ENCODE results near the gene CTAG1A. TPM values are rescaled to one million over a fixed set of nuclear protein-coding genes. Genes with fewer than 3 reads are reported as not detected.
"Not testable (repeated sequence)": the region's sequence is repeated elsewhere in the genome, so short reads cannot be mapped to it uniquely, and the experiment has no call there.

The CTAG1A gene
- total RNA-seq, 1 experiment from 2014 or later: not detected

DNA sequence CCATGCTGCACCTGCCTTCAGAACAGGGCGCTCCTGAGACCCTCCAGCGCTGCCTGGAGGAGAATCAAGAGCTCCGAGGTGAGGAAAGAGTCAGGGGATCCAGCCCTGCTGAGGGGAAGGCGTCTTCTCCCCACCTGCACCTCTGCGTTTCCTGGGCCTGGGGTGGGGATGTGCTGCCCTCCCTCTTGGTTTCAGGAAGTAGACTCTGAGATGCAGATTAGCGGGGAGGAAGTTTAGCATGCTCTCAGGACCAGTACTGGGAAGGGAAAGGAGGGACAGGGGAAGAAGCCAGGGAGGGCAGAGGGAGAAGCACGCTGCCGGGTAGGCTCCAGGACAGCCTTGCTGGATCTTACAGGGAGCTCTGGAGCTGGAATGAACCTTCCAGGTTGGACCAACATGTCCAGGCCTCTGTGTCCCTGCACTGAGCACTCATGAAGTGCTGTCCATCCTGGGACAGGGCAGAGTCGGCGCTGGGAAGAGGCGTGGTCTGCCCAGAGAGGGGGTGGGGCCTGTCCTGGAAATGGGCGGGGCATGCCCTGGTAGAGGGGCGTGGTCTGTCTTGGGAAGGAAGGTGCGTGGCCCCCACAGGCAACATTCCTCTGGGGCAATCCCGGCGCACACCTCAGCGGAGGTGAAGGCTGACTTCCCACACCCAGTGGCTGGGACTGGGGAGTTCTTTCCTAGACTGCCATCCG is 32.7 kb upstream of the CTAG1A start:
- H3K27ac ChIP-seq: not testable (repeated sequence)

DNA sequence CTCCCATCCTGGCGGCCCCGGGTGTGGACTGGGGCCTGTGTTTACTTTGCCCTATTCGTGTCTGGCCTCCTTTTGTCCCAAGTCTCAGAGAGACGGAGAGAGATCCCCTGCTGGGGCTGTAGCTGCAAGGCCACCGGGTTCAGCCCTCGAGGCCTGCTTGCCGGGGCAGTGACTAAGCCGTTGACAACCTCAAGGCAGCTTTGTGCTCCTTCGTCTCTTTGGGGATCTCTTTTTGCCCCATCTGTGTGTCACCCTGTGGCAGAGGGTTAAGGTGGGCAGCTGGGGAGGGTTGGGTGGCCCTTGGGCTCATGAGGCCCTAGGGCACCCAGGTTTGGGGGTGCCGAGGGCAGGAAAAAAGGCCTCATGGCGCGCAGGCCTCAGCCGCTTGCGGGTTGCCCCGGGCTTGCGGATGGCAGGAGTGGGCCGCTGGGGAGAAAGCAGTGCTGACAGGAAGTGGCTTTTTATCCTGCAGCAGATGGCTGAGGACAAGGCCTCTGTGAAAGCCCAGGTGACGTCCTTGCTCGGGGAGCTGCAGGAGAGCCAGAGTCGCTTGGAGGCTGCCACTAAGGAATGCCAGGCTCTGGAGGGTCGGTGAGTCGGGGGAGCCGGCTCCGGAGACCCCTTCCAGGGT is 26.8 kb upstream of the CTAG1A start:
- H3K27me3 ChIP-seq; DNase-seq; H3K27ac ChIP-seq; H3K36me3 ChIP-seq; H3K4me1 ChIP-seq; H3K4me3 ChIP-seq; H3K9me3 ChIP-seq (replicated peaks): not testable (repeated sequence)

More for the DNA sequence above, 32.7 kb upstream of the CTAG1A start:
- not testable (repeated sequence) for H3K9me3 ChIP-seq (replicated peaks); H3K36me3 ChIP-seq; H3K4me3 ChIP-seq; DNase-seq; H3K4me1 ChIP-seq; H3K27me3 ChIP-seq

DNA sequence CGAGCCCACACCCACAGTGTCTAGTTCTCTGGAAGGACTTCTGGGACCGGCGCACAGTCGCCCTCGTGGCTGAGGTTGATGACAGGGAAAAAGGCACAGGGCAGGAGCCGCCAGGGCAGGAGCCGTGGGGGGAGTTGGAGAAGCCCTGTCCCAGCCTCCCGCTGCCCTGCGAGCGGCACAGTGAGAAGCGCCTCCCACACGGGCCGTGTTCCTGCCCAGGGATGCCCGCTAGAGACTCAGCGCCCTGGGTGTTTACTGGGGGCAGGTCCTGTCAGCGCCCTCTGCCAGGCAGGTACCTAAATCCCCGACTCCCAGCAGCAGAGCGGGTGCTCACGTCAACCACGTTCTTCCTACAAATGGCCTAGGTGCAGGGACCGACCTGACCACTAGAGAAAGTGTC is 26.0 kb upstream of the CTAG1A start:
- not testable (repeated sequence) for H3K36me3 ChIP-seq; H3K9me3 ChIP-seq (replicated peaks); H3K27me3 ChIP-seq; H3K4me1 ChIP-seq; H3K27ac ChIP-seq; DNase-seq; H3K4me3 ChIP-seq

DNA sequence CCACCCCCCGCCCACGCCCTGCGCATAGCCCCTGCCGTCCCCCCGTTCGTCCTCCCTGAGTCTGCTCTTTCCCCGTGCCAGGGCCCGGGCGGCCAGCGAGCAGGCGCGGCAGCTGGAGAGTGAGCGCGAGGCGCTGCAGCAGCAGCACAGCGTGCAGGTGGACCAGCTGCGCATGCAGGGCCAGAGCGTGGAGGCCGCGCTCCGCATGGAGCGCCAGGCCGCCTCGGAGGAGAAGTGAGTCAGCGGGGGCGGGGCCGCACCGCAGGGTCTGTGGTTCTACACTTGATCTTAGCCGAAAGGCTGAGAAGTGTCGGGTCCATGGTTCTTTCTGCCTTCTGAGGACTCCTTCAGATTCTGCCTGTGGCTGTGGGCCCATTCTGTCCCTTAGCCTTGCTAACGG is 24.6 kb upstream of the CTAG1A start:
- not testable (repeated sequence) for H3K27me3 ChIP-seq; H3K4me1 ChIP-seq; H3K4me3 ChIP-seq; H3K36me3 ChIP-seq; DNase-seq; H3K27ac ChIP-seq; H3K9me3 ChIP-seq (replicated peaks)

DNA sequence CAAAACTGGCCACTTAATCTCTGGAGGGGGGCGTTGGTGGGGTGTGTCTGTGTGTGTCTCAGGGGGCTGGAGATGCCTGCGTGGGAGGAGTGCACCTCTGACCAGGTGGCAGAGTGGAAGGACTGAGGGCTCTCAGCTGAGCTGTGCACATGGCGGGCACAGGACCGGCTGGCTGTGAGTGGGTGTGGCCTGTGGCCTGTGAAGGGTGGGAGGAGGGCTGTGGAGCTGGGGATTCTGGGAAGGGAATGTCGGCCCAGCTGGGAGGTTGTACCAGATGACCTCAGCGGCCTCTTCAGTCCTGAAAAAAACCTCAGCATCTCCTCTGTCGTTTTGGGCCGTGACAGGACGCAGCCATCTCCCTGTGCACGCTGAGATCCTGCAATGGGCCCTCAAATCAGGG is 22.6 kb upstream of the CTAG1A start:
- H3K27me3 ChIP-seq; H3K9me3 ChIP-seq (replicated peaks); DNase-seq; H3K27ac ChIP-seq; H3K4me3 ChIP-seq; H3K4me1 ChIP-seq; H3K36me3 ChIP-seq: not testable (repeated sequence)

DNA sequence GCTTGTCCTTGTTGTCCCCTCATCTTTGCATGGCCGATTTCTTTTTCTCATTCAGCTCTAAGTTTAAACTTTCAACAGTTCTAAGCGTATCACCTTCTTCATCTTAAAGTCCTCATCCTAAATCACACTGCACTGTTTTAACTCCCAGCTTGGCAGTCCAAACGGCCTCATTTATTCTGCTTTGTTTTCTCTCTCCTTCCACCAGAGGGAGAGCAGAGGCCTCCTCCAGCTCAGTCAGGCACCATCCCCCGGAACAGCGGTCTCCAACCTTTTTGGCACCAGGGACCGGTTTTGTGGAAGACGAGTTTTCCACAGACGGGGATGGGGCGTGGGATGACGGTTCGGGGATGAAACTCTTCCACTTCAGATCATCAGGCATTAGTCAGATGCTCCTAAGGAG is 14.6 kb upstream of the CTAG1A start:
- not testable (repeated sequence) for H3K4me1 ChIP-seq; H3K9me3 ChIP-seq (replicated peaks); H3K27ac ChIP-seq; H3K27me3 ChIP-seq; DNase-seq; H3K4me3 ChIP-seq; H3K36me3 ChIP-seq

DNA sequence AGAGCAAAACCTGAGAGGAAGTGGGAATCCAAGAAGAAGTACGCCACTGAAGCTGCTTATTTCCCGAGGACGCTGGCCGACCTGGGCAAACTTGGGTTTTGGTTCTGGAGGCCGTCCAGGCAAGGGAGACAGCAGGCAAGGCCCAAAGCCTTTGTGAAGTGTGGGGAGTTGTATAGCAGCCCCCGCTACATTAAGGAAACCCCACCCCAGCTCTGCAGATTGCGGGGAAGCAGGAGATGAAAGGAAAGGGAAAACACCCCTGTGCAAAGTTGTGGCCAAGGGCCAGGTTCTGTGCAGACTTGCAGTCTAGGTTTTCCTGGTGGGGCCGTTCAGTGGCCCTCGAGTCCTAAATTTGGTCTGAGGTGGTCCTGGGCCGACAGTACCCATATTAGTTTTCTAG is 11.9 kb upstream of the CTAG1A start:
- not testable (repeated sequence) for H3K9me3 ChIP-seq (replicated peaks); H3K4me3 ChIP-seq; H3K36me3 ChIP-seq; H3K27ac ChIP-seq; H3K4me1 ChIP-seq; H3K27me3 ChIP-seq; DNase-seq

DNA sequence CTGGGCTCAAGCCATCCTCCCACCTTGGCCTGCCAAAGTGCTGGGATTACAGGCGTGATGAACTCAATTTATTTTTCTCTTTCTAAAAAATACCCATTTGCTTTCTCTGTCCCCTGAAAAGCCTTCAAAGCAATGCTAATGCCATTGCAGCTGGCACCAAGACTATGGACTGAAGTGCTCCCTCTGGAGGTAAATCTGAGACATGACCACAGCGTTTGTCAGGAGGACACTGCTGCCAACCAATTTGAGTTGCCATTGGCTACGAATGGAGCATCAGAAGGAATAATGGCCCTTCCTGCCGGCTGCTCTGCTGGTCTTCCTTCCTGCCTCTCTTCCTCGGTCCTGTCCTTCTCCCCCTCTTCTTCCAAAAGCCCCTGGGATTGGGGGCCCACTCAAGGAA is 9.9 kb upstream of the CTAG1A start:
- not testable (repeated sequence) for DNase-seq; H3K9me3 ChIP-seq (replicated peaks); H3K27me3 ChIP-seq; H3K36me3 ChIP-seq; H3K27ac ChIP-seq; H3K4me1 ChIP-seq; H3K4me3 ChIP-seq

DNA sequence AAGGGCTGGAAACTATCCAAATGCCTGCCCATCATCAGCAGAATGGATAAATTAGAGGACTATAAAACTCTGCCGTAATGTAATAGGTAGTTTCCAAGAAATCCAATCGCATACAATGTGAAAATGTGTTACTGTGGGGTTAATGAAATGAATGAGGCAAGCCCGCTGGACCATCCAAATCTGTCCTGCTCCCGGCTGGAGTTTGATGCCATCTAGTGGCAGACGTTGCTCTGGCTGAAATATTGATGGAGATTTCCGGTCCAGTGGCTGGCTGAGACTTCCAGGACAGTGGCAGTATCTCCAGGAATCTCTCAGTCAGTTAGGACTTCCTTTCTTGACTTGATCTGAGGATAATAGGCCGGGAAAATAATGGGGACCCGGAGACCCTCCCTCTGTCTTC is 1.9 kb upstream of the CTAG1A start:
- not testable (repeated sequence) for H3K36me3 ChIP-seq; H3K4me3 ChIP-seq; H3K4me1 ChIP-seq; H3K9me3 ChIP-seq (replicated peaks); H3K27ac ChIP-seq; H3K27me3 ChIP-seq; DNase-seq

DNA sequence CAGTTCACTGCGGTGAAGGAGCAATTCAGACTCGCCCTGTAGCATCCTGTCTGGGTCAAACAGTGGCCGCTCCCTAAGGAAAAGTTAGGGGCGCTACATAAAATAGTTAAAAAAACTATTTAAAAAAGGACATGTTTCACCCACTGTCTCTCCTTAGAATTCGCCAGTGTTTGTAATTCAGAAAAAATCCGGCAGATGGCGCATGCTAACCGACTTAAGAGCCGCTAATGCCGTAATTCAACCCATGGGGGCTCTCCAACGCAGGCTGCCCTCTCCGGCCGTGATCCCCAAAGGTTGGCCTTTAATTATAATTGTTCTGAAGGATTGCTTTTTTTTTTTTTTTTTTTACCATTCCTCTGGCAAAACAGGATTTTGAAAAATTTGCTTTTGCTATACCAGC is 5.5 kb downstream of the CTAG1A start:
- H3K27ac ChIP-seq; H3K9me3 ChIP-seq (replicated peaks); H3K4me3 ChIP-seq; H3K27me3 ChIP-seq; H3K4me1 ChIP-seq; DNase-seq; H3K36me3 ChIP-seq: not testable (repeated sequence)

DNA sequence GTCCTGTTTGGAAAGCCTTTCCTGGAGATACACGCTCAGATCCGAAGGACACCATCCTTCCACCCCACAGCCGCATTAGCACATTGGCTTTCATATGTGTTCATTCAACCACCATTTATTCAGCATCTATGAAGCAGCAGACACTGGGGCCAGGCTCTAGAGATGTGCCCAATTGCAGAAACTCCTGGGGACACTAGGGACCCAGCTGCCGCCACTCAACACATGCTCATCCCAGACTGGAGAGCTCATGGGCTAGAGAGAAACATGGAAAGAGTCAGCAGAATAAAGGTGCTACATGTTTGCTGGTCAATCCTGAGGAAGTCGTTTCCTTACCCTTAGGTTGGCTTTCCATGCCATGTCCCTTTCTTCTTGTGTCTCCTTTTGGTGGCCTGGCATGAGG is 7.6 kb downstream of the CTAG1A start:
- no peaks in the 10 kb centered on the region for H3K9me3 ChIP-seq (replicated peaks)
- H3K4me1 ChIP-seq: peaks cover 8% of the 10 kb centered on the region; the same call in 1 of the 2 replicates
- no peak overlapping the region for H3K4me3 ChIP-seq
- H3K27me3 ChIP-seq: no peaks in the 10 kb centered on the region
- H3K36me3 ChIP-seq: no peaks in the 10 kb centered on the region
- DNase-seq: no peak
- no peak overlapping the region for H3K27ac ChIP-seq

DNA sequence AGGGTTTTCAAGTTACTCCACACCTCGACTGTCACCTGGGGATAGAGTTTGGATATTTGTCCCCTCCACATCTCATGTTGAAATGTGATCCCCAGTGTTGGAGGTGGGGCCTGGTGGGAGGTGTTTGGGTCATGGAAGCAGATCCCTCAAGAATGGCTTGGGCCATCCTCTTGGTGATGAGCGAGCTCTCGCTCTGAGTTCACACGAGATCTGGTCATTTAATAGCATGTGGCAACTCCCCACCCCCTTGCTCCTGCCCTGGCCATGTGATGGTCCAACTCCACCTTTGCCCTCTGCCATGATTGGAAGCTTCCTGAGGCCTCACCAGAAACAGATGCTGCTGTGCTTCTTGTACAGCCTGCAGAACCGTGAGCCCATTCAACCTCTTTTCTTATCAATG is 8.3 kb downstream of the CTAG1A start:
- Histone ChIP-seq H3K9me3 (replicated peaks) (no peaks in the 10 kb centered on the region), H3K27ac (no peak overlapping the region), H3K4me1 (peaks cover 8% of the 10 kb centered on the region; the same call in 1 of the 2 replicates), H3K36me3 (no peaks in the 10 kb centered on the region), H3K4me3 (no peak overlapping the region), H3K27me3 (no peaks in the 10 kb centered on the region)
- no peak for DNase-seq

DNA sequence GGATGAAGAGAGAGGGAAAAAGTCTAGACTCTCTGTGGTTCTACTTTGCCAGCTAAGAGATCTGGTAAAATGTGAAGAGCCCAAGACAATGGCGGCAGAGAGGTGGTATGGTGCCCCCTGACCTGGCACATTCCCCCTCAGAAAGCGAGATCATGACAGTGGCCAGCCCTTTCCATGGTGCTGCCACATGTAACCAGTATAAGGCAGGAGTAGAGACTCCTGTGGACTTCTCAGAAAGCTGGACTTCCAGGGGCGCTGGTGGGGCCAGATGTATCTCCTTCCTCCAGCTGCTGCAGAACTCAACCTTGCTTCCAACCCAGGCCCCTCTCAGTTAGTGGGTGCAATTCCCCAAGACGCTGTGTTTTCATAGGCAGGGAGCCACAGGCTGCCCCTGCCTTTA is 9.6 kb downstream of the CTAG1A start:
- no peak for DNase-seq
- H3K27ac ChIP-seq: no peak overlapping the region
- peaks cover 11% of the 10 kb centered on the region for H3K4me1 ChIP-seq
- H3K36me3 ChIP-seq: no peaks in the 10 kb centered on the region
- H3K9me3 ChIP-seq (replicated peaks): no peaks in the 10 kb centered on the region
- H3K4me3 ChIP-seq: no peak overlapping the region
- no peaks in the 10 kb centered on the region for H3K27me3 ChIP-seq

DNA sequence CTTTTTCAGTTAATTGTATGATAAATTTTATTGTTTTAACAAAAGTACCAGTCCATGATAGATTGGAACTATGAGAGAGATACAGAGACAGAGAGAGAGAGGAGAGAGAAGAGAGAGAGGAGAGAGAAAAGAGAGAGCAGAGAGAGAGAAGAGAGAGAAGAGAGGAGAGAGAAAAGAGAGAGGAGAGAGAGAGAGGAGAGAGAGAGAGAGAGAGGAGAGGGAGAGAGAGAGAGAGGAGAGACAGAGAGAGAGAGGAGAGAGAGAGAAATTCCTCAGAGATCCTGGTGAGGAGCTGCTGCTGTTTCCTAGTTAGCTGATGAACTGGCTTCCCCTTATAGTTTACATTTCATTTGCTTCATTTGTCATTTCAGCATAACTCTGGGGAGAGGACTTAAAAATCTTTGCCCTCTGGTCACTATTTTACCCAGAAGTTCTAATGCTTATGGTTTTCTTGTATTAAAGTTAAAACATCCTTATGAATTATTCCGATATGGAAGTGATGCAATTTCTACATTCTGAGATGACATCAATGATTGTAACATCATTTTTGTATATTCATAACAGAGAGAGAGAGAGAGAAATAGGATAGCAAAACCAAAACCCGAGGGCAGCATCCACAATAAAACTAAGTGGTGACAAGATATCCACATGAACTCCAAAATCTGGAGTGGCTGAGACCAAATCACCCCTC is 10.8 kb downstream of the CTAG1A start:
- Histone ChIP-seq H3K27me3 (no peaks in the 10 kb centered on the region), H3K4me1 (peaks cover 20% of the 10 kb centered on the region), H3K27ac (no peak overlapping the region), H3K9me3 (replicated peaks) (no peaks in the 10 kb centered on the region), H3K4me3 (no peak overlapping the region), H3K36me3 (no peaks in the 10 kb centered on the region)
- no peak for DNase-seq

DNA sequence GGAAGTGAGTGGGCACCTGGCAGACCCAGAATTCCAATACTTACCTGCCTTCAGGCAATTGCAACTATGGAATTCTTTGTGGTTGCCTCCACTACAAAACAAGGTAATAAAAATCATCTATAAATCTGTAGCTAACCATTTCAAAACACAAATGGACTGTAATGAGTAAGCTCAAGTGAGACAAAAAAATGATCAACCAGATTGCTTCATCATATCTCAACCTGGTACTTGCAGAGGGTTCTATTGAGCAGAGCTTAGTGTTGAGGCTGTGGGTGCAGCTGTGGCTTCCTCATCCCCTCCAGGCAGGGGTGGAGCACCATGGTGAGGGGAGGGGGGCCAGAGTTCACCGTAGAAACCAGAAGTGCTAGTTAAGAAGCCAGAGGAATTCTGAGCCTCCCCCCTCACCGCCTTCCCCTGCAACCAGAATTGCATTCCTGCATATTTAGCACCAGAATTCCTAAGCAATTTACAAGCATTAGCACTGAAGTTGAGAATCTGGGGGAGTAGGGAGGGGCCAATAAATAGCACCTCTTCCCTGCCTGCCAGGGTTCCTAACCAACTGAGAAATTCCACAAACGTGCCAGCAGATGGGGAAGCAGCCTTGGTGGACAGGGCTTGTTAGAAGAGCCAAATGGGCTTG is 11.5 kb downstream of the CTAG1A start:
- no peak overlapping the region for H3K27ac ChIP-seq
- H3K36me3 ChIP-seq: no peaks in the 10 kb centered on the region
- no peak overlapping the region for H3K4me3 ChIP-seq
- peak; percentile 41 to 69 for DNase-seq
- no peaks in the 10 kb centered on the region for H3K27me3 ChIP-seq
- H3K4me1 ChIP-seq: peaks cover 27% of the 10 kb centered on the region
- no peaks in the 10 kb centered on the region for H3K9me3 ChIP-seq (replicated peaks)
